Kidney epithelial cell (primary cell): Measurements from ENCODE around the gene CLEC19A. TPM values are rescaled to one million over a fixed set of nuclear protein-coding genes. Genes with fewer than 3 reads are reported as not detected.

Experiments
- DNase-seq: peaks from one replicate; pipeline ENCODE4 v3.0.0-alpha.2; 2010; ENCODE audit warnings: low read depth
- H3K27me3 ChIP-seq: 2 replicates; pipeline ENCODE4 v1.6.0; 2011; ENCODE audit warnings: low read length; ENCODE audit not compliant: control insufficient read depth, insufficient read depth
- H3K36me3 ChIP-seq: 2 replicates; pipeline ENCODE4 v1.5.1; 2011; ENCODE audit warnings: low read length; ENCODE audit not compliant: control insufficient read depth, insufficient read depth
- H3K4me3 ChIP-seq: 2 replicates; pipeline ENCODE4 v1.5.1; 2011; ENCODE audit warnings: low read depth, mild to moderate bottlenecking, control low read depth, low read length
- CTCF ChIP-seq: IDR thresholded peaks from 2 replicates; pipeline ENCODE4 v1.5.1; 2011; ENCODE audit warnings: mild to moderate bottlenecking, moderate library complexity, low read length, control low read depth, inconsistent platforms; ENCODE audit not compliant: insufficient read depth, poor library complexity, severe bottlenecking
- total RNA-seq: library from RNA; depleted of rRNA; stranded (reverse); fragments of >200 nt; gene quantifications from 2 replicates; pipeline ENCODE4 v1.2.3, GENCODE V29; 2015

The CLEC19A gene
- total RNA-seq, result not detected in 2 replicates

- TF ChIP-seq CTCF, result no peak
- Histone ChIP-seq H3K36me3 (no peaks in the 10 kb centered on the region), H3K4me3 (no peak within 1 kb of the TSS), H3K27me3 (no peaks in the 10 kb centered on the region)
- DNase-seq, result no peak
Observed at GRCh38 chr16:19285431-19285830, at the start of gene CLEC19A. Gene CLEC19A (plus strand): TSS chr16:19285731. CDS start chr16:19285852, 121 bp downstream.

GRCh38 chr16:19235886-19236285 lies 49.6 kb upstream of the CLEC19A start:
- no peak overlapping the region for H3K4me3 ChIP-seq
- H3K36me3 ChIP-seq, result no peaks in the 10 kb centered on the region
- DNase-seq, result no peak
- no peak for TF ChIP-seq CTCF
- no peaks in the 10 kb centered on the region for H3K27me3 ChIP-seq

GRCh38 chr16:19236561-19237209 lies 48.8 kb upstream of the CLEC19A start:
- Histone ChIP-seq H3K36me3 (no peaks in the 10 kb centered on the region), H3K27me3 (no peaks in the 10 kb centered on the region), H3K4me3 (no peak overlapping the region)
- no peak for TF ChIP-seq CTCF
- DNase-seq, result no peak

GRCh38 chr16:19238406-19238805 lies 47.1 kb upstream of the CLEC19A start:
- TF ChIP-seq CTCF, result no peak

GRCh38 chr16:19239511-19240155 lies 45.9 kb upstream of the CLEC19A start:
- TF ChIP-seq CTCF, result no peak
- Histone ChIP-seq H3K27me3 (no peaks in the 10 kb centered on the region), H3K4me3 (no peak overlapping the region), H3K36me3 (no peaks in the 10 kb centered on the region)
- DNase-seq, result no peak

More at GRCh38 chr16:19238406-19238805, 47.1 kb upstream of the CLEC19A start:
- H3K36me3 ChIP-seq, result no peaks in the 10 kb centered on the region
- H3K4me3 ChIP-seq, result no peak overlapping the region
- H3K27me3 ChIP-seq, result no peaks in the 10 kb centered on the region
- DNase-seq, result no peak
